HL-60/S4 treated with phorbol 12-myristate 13-acetate at 8.2 ng/mL for 4 days and 3 days (cell line): ENCODE measurements around the gene SORL1-AS1.

Experiments
- in situ Hi-C: fragments of 300-500 bp; cut with MboI; formaldehyde crosslinking; loops from 2 replicates; pipeline ENCODE4 v1.15.0; 2022; ENCODE audit warnings: low sequenced_read_pairs

The SORL1-AS1 gene

GRCh38 chr11:121453589-121454299 is 977 bp upstream of the SORL1-AS1 start:
- in situ Hi-C loops = no loop called here

GRCh38 chr11:121451986-121452608 is 670 bp downstream of the SORL1-AS1 start, which contains the start of gene SORL1:
Gene SORL1 (plus strand): TSS chr11:121452314. CDS start chr11:121452332, 18 bp downstream.
- in situ Hi-C loops = no loop called here

GRCh38 chr11:121451178-121451985 is 1.4 kb downstream of the SORL1-AS1 start:
- in situ Hi-C loops = no loop called here

GRCh38 chr11:121450401-121450800 is 2.4 kb downstream of the SORL1-AS1 start:
- in situ Hi-C loops = no loop called here

GRCh38 chr11:121449626-121450025 is 3.1 kb downstream of the SORL1-AS1 start:
- in situ Hi-C loops = no loop called here

- in situ Hi-C loops = no loop called here
These were observed 3.6 kb downstream of the SORL1-AS1 start for GRCh38 chr11:121449123-121449522.

GRCh38 chr11:121448431-121448941 is 4.3 kb downstream of the SORL1-AS1 start:
- in situ Hi-C loops = no loop called here

- in situ Hi-C loops = no loop called here
These were observed 4.8 kb downstream of the SORL1-AS1 start for GRCh38 chr11:121448011-121448410.

- in situ Hi-C loops = no loop called here
These were observed 6.0 kb downstream of the SORL1-AS1 start for GRCh38 chr11:121446752-121447156.

- in situ Hi-C loops = no loop called here
These were observed 7.5 kb downstream of the SORL1-AS1 start for GRCh38 chr11:121445071-121445768.

GRCh38 chr11:121444526-121444925 is 8.2 kb downstream of the SORL1-AS1 start:
- in situ Hi-C loops = no loop called here

- in situ Hi-C loops = no loop called here
These were observed 9.0 kb downstream of the SORL1-AS1 start for GRCh38 chr11:121443688-121444275.

GRCh38 chr11:121441521-121441920 is 11.2 kb downstream of the SORL1-AS1 start:
- in situ Hi-C loops = no loop called here

GRCh38 chr11:121439759-121440158 is 13.0 kb downstream of the SORL1-AS1 start:
- in situ Hi-C loops = no loop called here

- in situ Hi-C loops = no loop called here
These were observed 13.4 kb downstream of the SORL1-AS1 start for GRCh38 chr11:121439337-121439736.

GRCh38 chr11:121437686-121438078 is 15.1 kb downstream of the SORL1-AS1 start:
- in situ Hi-C loops = no loop called here

GRCh38 chr11:121437018-121437685 is 15.6 kb downstream of the SORL1-AS1 start:
- in situ Hi-C loops = no loop called here

GRCh38 chr11:121435551-121436511 is 16.9 kb downstream of the SORL1-AS1 start:
- in situ Hi-C loops = no loop called here

- in situ Hi-C loops = no loop called here
These were observed 17.6 kb downstream of the SORL1-AS1 start for GRCh38 chr11:121435132-121435531.
